PC-3 (cell line): Measurements from ENCODE around the gene FRMPD4. TPM values are rescaled to one million over a fixed set of nuclear protein-coding genes. Genes with fewer than 3 reads are reported as not detected.

Source experiments
- ATAC-seq: fragments of 200-7000 bp; cut with Tn5 transposase; 2 replicates; pipeline ENCODE4 v1.9.1; 2020; ENCODE audit warnings: mild to moderate bottlenecking, moderate library complexity
- BruUV-seq: library from RNA; stranded (reverse); fragments of 400-500 nt; replicated peaks from 2 replicates; lab custom pipeline; 2021; lab: Mats Ljungman, UMichigan
- CTCF ChIA-PET: fragments of 300-600 bp; sonication (Branson Sonifier 250); formaldehyde crosslinking; loops from one replicate; lab custom pipeline; 2022; ENCODE audit warnings: antibody characterized with exemption; lab: Charles Lee
- POLR2A ChIA-PET: fragments of 300-600 bp; sonication (Branson Sonifier 250); formaldehyde crosslinking; loops from one replicate; lab custom pipeline; 2022; ENCODE audit warnings: antibody characterized with exemption; ENCODE audit not compliant: unreplicated experiment; lab: Charles Lee
- DNase-seq: peaks from one replicate; pipeline ENCODE4 v3.0.0-alpha.2; 2015
- H2AFZ ChIP-seq: fragments of 300-600 bp; sonication (generic); 2 replicates; pipeline ENCODE4 v1.6.0; 2016; ENCODE audit warnings: antibody characterized with exemption, low read length
- H3F3A ChIP-seq: fragments of 300-600 bp; sonication (generic); one replicate; pipeline ENCODE4 v1.6.0; 2017; ENCODE audit warnings: antibody characterized with exemption, low read length, control low read depth, mild to moderate bottlenecking; ENCODE audit not compliant: unreplicated experiment
- H3K27ac ChIP-seq: fragments of 300-600 bp; sonication (generic); 2 replicates; pipeline ENCODE4 v1.5.1; 2016; ENCODE audit warnings: mild to moderate bottlenecking, low read length
- H3K27me3 ChIP-seq: fragments of 300-600 bp; sonication (generic); 2 replicates; pipeline ENCODE4 v1.6.1; 2016; ENCODE audit warnings: low read length, mixed read lengths
- H3K36me3 ChIP-seq: fragments of 300-600 bp; sonication (generic); 2 replicates; pipeline ENCODE4 v1.6.1; 2016; ENCODE audit warnings: low read depth, mixed run types, low read length, mixed read lengths
- H3K4me1 ChIP-seq: fragments of 300-600 bp; sonication (generic); 2 replicates; pipeline ENCODE4 v1.5.1; 2016; ENCODE audit warnings: low read length; ENCODE audit not compliant: insufficient read depth
- H3K4me2 ChIP-seq: fragments of 300-600 bp; sonication (generic); 2 replicates; pipeline ENCODE4 v1.6.0; 2016; ENCODE audit warnings: low read length
- H3K4me3 ChIP-seq: fragments of 300-600 bp; sonication (generic); 2 replicates; pipeline ENCODE4 v1.5.1; 2016; ENCODE audit warnings: mild to moderate bottlenecking, low read length, mixed read lengths
- H3K79me2 ChIP-seq: fragments of 300-600 bp; sonication (generic); 2 replicates; pipeline ENCODE4 v1.6.1; 2017; ENCODE audit warnings: low read length, mixed read lengths
- H3K9ac ChIP-seq: fragments of 300-600 bp; sonication (generic); 2 replicates; pipeline ENCODE4 v1.6.0; 2016; ENCODE audit warnings: mild to moderate bottlenecking, low read length
- H3K9me2 ChIP-seq: fragments of 300-600 bp; sonication (generic); replicated peaks from 2 replicates; pipeline ENCODE4 v1.6.1; 2016; ENCODE audit warnings: mixed run types, low read length, mixed read lengths
- H3K9me3 ChIP-seq: fragments of 300-600 bp; sonication (generic); 2 replicates; pipeline ENCODE4 v1.6.1; 2016; ENCODE audit warnings: low read length, mixed read lengths
- H4K20me1 ChIP-seq: fragments of 300-600 bp; sonication (generic); 2 replicates; pipeline ENCODE4 v1.6.1; 2016; ENCODE audit warnings: low read length, mixed read lengths
- EZH2 ChIP-seq: fragments of 300-600 bp; sonication (generic); IDR thresholded peaks from one replicate; pipeline ENCODE4 v1.6.1; 2017; ENCODE audit warnings: antibody characterized with exemption, mild to moderate bottlenecking, low read length; ENCODE audit not compliant: unreplicated experiment
- EZH2phosphoT487 ChIP-seq: fragments of 300-600 bp; sonication (generic); IDR thresholded peaks from 2 replicates; pipeline ENCODE4 v1.6.1; 2018; ENCODE audit warnings: mild to moderate bottlenecking, antibody characterized with exemption, low read length, borderline replicate concordance
- intact Hi-C: fragments of 100-400 bp; cut with micrococcal nuclease; formaldehyde crosslinking; loops from 2 replicates; pipeline ENCODE4 v1.9.0; 2023
- total RNA-seq: library from RNA; depleted of rRNA; stranded (reverse); fragments of >200 nt; gene quantifications from 2 replicates; pipeline ENCODE4 v1.2.3, GENCODE V29; 2014
- TF ChIP-seq, protein P1 (sequence below): fragments of 300-600 bp; sonication (generic); conservative IDR thresholded peaks from 2 replicates; pipeline ENCODE4 v1.5.1; 2017; ENCODE audit warnings: antibody characterized with exemption, low read depth, mild to moderate bottlenecking, low read length

FRMPD4 gene
- total RNA-seq, 1 experiment from 2014 or later: 0.15 TPM

- Histone ChIP-seq H3K4me2 (no peak overlapping the region), H3K79me2 (no peaks in the 10 kb centered on the region), H3K36me3 (no peaks in the 10 kb centered on the region), H3F3A (no peaks in the 10 kb centered on the region), H3K9me3 (no peaks in the 10 kb centered on the region), H3K4me1 (no peaks in the 10 kb centered on the region), H3K27me3 (no peaks in the 10 kb centered on the region), H3K9ac (no peak overlapping the region), H3K4me3 (no peak overlapping the region), H3K9me2 (no peaks in the 10 kb centered on the region), H4K20me1 (no peaks in the 10 kb centered on the region), H2AFZ (no peak overlapping the region), H3K27ac (no peak overlapping the region)
- TF ChIP-seq, protein P1, sequence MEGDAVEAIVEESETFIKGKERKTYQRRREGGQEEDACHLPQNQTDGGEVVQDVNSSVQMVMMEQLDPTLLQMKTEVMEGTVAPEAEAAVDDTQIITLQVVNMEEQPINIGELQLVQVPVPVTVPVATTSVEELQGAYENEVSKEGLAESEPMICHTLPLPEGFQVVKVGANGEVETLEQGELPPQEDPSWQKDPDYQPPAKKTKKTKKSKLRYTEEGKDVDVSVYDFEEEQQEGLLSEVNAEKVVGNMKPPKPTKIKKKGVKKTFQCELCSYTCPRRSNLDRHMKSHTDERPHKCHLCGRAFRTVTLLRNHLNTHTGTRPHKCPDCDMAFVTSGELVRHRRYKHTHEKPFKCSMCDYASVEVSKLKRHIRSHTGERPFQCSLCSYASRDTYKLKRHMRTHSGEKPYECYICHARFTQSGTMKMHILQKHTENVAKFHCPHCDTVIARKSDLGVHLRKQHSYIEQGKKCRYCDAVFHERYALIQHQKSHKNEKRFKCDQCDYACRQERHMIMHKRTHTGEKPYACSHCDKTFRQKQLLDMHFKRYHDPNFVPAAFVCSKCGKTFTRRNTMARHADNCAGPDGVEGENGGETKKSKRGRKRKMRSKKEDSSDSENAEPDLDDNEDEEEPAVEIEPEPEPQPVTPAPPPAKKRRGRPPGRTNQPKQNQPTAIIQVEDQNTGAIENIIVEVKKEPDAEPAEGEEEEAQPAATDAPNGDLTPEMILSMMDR: no peak
- TF ChIP-seq EZH2phosphoT487 (no peak), EZH2 (no peak)
- ChIA-PET CTCF (no interaction called here), POLR2A (no interaction called here)
- ATAC-seq (no peak), DNase-seq (no peak)
- BruUV-seq: no TSS peak
- intact Hi-C loops: no loop called here
These were observed 273.6 kb downstream of the FRMPD4 start for GRCh38 chrX:12411831-12412230.

GRCh38 chrX:12412561-12412960, 274.3 kb downstream of the FRMPD4 start:
- Histone ChIP-seq H3K9me2 (no peaks in the 10 kb centered on the region), H3K9ac (no peak overlapping the region), H3K9me3 (no peaks in the 10 kb centered on the region), H2AFZ (no peak overlapping the region), H3K79me2 (no peaks in the 10 kb centered on the region), H3K4me2 (no peak overlapping the region), H3K27ac (no peak overlapping the region), H3K36me3 (no peaks in the 10 kb centered on the region), H4K20me1 (no peaks in the 10 kb centered on the region), H3F3A (no peaks in the 10 kb centered on the region), H3K4me1 (no peaks in the 10 kb centered on the region), H3K27me3 (no peaks in the 10 kb centered on the region), H3K4me3 (no peak overlapping the region)
- ATAC-seq: no peak
- no peak for DNase-seq
- BruUV-seq: no TSS peak
- CTCF ChIA-PET: no interaction called here
- intact Hi-C loops: no loop called here
- TF ChIP-seq EZH2phosphoT487 (no peak), EZH2 (no peak)
- TF ChIP-seq, protein P1: no peak
- POLR2A ChIA-PET: no interaction called here

DNA sequence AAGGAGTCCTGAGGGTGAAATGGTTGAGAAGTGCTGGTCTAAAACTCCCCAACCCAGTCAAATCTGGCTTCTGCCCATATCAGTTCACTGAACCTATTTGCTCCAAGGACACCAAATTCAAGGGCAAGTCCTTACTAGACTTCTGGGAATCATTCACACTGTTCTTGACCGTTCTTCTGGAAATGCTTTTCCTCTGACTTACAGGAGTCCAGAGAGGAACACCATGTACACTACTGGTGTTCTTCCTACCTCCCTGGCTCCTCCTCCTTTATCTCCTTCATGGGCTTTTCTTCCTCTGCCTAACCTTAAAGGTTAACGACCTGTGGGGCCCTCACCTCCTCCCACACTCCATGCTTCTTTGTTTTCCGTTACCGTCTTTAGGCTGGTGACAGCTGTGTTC, 281.3 kb downstream of the FRMPD4 start:
- no peak overlapping the region for H3K4me2 ChIP-seq
- H3F3A ChIP-seq: no peaks in the 10 kb centered on the region
- no peaks in the 10 kb centered on the region for H3K36me3 ChIP-seq
- DNase-seq: no peak
- intact Hi-C loops: no loop called here
- ChIA-PET POLR2A (no interaction called here), CTCF (interaction anchor here (0.5 kb wide), 1 partner anchor 352 kb away, joined by 12 read pairs; no protein-coding TSS in a partner anchor)
- H3K9me3 ChIP-seq: no peaks in the 10 kb centered on the region
- no peaks in the 10 kb centered on the region for H3K27me3 ChIP-seq
- no peak overlapping the region for H3K9ac ChIP-seq
- no peaks in the 10 kb centered on the region for H3K9me2 ChIP-seq
- no peak overlapping the region for H3K4me3 ChIP-seq
- no peak for ATAC-seq
- H3K27ac ChIP-seq: no peak overlapping the region
- no peak overlapping the region for H2AFZ ChIP-seq
- no peaks in the 10 kb centered on the region for H3K4me1 ChIP-seq
- H4K20me1 ChIP-seq: no peaks in the 10 kb centered on the region
- TF ChIP-seq EZH2phosphoT487 (no peak), EZH2 (no peak)
- TF ChIP-seq, protein P1: no peak
- H3K79me2 ChIP-seq: no peaks in the 10 kb centered on the region
- BruUV-seq: no TSS peak
